Measurements from ENCODE around the gene OPRM1. TPM values are rescaled to one million over a fixed set of nuclear protein-coding genes. Genes with fewer than 3 reads are reported as not detected.

OPRM1 gene
- total RNA-seq, 1 experiment from 2014 or later, result not detected

- no peak for TF ChIP-seq CTCF (conservative IDR thresholded peaks at IDR 0.05)
- H3K4me1 Mint-ChIP-seq, result no peaks in the 10 kb centered on the region
- H4K91ac ChIP-seq (ENCODE audit: insufficient read length, low read depth, low read length), result no peak overlapping the region
- peaks cover 0 to 3% of the 10 kb centered on the region in 2 experiments; a peak in 1 of 5 replicates for H3K9me3 Mint-ChIP-seq
- H2BK120ac ChIP-seq (ENCODE audit: low read depth, low read length, poor library complexity, severe bottlenecking), result no peak overlapping the region
- no peak overlapping the region for H3K27ac ChIP-seq (ENCODE audit: insufficient read length, low read depth, low read length)
- no peak overlapping the region for H3T11ph ChIP-seq (ENCODE audit: low read length)
- no CpG with 5 or more reads among the region's 7 CpGs for WGBS (ENCODE audit: extremely low coverage, insufficient read length, low lambda C conversion rate)
- no peak overlapping the region for H2AK5ac ChIP-seq (ENCODE audit: insufficient read length, low read length)
- no peak overlapping the region for H3K14ac ChIP-seq (ENCODE audit: insufficient read depth, low read length)
- H3K4me1 ChIP-seq (ENCODE audit: insufficient read depth, low read length), result no peaks in the 10 kb centered on the region
- H4K8ac ChIP-seq (replicated peaks; ENCODE audit: insufficient read length, low read depth, low read length), result no peak overlapping the region
- H3K9me3 ChIP-seq (ENCODE audit: control insufficient read depth, low read depth, low read length), result no peaks in the 10 kb centered on the region
- no peak overlapping the region for H3K23ac ChIP-seq (ENCODE audit: insufficient read length, low read depth, low read length)
- H3K9ac ChIP-seq (ENCODE audit: extremely low read depth, insufficient read length, low read length), result no peak overlapping the region
- H3K79me1 ChIP-seq (ENCODE audit: insufficient read depth, low read depth, low read length, poor library complexity, severe bottlenecking), result no peaks in the 10 kb centered on the region
- H2BK15ac ChIP-seq (ENCODE audit: low read depth, low read length), result no peak overlapping the region
- no peaks in the 10 kb centered on the region for H3K27me3 ChIP-seq (ENCODE audit: insufficient read depth, low read length)
- H3K4me3 Mint-ChIP-seq, result no peak overlapping the region
- H3K23me2 ChIP-seq (ENCODE audit: insufficient read length, low read depth, low read length, poor library complexity, severe bottlenecking), result no peaks in the 10 kb centered on the region
- H2BK12ac ChIP-seq (ENCODE audit: insufficient read length, low read depth, low read length), result no peak overlapping the region
- H3K79me2 ChIP-seq (ENCODE audit: insufficient read depth, low read length), result no peaks in the 10 kb centered on the region
- DNase-seq, result no peak
- no peaks in the 10 kb centered on the region for H4K20me1 ChIP-seq (ENCODE audit: control insufficient read depth, insufficient read depth, insufficient read length)
- no peak overlapping the region for H3K4me2 ChIP-seq (ENCODE audit: insufficient read depth, insufficient read length, low read length)
- no peak overlapping the region for H2BK20ac ChIP-seq (ENCODE audit: low read depth, low read length, poor library complexity, severe bottlenecking)
- no peak overlapping the region for H2BK5ac ChIP-seq (ENCODE audit: insufficient read length, low read length)
- no peaks in the 10 kb centered on the region for H3K36me3 Mint-ChIP-seq (ENCODE audit: insufficient read depth in 1 of 3, low read depth in 3 of 3)
- H3K4ac ChIP-seq (ENCODE audit: low read depth, low read length), result no peak overlapping the region
- no peak overlapping the region for H3K18ac ChIP-seq (ENCODE audit: insufficient read length, low read depth, low read length)
- H4K5ac ChIP-seq (ENCODE audit: insufficient read length, low read depth, low read length), result no peak overlapping the region
- no peak overlapping the region for H3K27ac Mint-ChIP-seq
- H3K56ac ChIP-seq (ENCODE audit: insufficient read length, low read depth, low read length), result no peak overlapping the region
- H3K27me3 Mint-ChIP-seq (ENCODE audit: low read depth), result no peaks in the 10 kb centered on the region
- no peak overlapping the region for H2AFZ ChIP-seq (ENCODE audit: low read length)
These were observed 57.3 kb downstream of the OPRM1 start for GRCh38 chr6:154096316-154096715.

All from H9 (cell line).